Measurements from ENCODE around the gene ADAMTS7.

- TF ChIP-seq, protein P1, sequence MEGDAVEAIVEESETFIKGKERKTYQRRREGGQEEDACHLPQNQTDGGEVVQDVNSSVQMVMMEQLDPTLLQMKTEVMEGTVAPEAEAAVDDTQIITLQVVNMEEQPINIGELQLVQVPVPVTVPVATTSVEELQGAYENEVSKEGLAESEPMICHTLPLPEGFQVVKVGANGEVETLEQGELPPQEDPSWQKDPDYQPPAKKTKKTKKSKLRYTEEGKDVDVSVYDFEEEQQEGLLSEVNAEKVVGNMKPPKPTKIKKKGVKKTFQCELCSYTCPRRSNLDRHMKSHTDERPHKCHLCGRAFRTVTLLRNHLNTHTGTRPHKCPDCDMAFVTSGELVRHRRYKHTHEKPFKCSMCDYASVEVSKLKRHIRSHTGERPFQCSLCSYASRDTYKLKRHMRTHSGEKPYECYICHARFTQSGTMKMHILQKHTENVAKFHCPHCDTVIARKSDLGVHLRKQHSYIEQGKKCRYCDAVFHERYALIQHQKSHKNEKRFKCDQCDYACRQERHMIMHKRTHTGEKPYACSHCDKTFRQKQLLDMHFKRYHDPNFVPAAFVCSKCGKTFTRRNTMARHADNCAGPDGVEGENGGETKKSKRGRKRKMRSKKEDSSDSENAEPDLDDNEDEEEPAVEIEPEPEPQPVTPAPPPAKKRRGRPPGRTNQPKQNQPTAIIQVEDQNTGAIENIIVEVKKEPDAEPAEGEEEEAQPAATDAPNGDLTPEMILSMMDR (IDR thresholded peaks at IDR 0.05; ENCODE audit: borderline replicate concordance, extremely low read depth, low read length, poor library complexity, severe bottlenecking): no peak
- TF ChIP-seq EZH2 (IDR thresholded peaks at IDR 0.05; ENCODE audit: borderline replicate concordance, low read depth, low read length, severe bottlenecking): no peak
These were observed 80.3 kb downstream of the ADAMTS7 start for GRCh38 chr15:78730955-78731354.
